Measurements from ENCODE around the gene NOCT.
"Not testable (repeated sequence)": the region's sequence is repeated elsewhere in the genome, so short reads cannot be mapped to it uniquely, and the experiment has no call there.

The NOCT gene

DNA sequence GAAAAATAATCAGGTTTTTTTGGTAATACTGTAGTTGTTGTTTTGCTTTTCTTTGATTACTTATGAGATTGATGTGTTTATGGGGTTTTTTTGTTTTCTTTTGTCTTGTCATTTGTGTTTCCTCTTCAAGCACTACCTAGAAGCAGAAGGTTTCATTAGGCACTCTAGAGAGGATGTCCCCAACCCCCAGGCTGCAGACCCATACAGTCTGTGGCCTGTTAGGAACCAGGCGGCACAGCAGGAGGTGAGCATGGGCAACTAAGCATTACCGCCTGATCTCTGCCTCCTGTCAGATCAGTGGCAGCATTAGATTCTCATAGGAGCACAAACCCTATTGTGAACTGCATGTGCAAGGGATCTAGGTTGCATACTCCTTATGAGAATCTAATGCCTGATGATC, 22.9 kb upstream of the NOCT start:
- H3K27ac Mint-ChIP-seq: no peak overlapping the region
- peaks cover 3% of the 10 kb centered on the region for H3K27me3 Mint-ChIP-seq
- ATAC-seq (ENCODE audit: low read depth) (peak; percentile 38), DNase-seq (ENCODE audit: low spot score in 2 of 2) (no peak)
- no peaks in the 10 kb centered on the region for H3K36me3 Mint-ChIP-seq
- H3K9me3 Mint-ChIP-seq: no peaks in the 10 kb centered on the region
- peaks cover 3% of the 10 kb centered on the region for H3K4me1 Mint-ChIP-seq
- H3K4me3 Mint-ChIP-seq: no peak overlapping the region

DNA sequence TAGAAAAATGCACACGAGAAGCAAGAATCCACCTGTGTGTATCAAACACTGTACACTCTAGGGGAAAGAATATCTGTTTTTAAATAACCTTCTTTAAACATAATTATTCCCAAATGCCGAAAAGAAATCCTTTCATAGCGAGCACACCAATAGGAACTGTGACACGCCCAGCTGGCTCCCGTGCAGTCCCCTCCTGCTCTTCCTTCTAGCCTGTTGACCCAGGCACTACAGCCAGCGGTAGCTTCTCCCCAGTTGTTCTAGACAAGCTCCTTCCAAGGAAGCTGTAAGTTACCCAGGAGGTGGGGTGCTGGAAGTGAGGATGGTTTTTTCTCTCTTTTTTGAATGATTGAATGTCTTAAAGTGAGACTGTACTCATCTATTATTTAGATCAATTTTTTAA, 19.5 kb upstream of the NOCT start:
- no peak for ATAC-seq (ENCODE audit: low read depth)
- Mint-ChIP-seq H3K4me1 (peaks cover 3% of the 10 kb centered on the region), H3K36me3 (no peaks in the 10 kb centered on the region), H3K27me3 (no peaks in the 10 kb centered on the region), H3K4me3 (no peak overlapping the region), H3K27ac (no peak overlapping the region), H3K9me3 (no peaks in the 10 kb centered on the region)
- DNase-seq (ENCODE audit: low spot score in 2 of 2): no peak

DNA sequence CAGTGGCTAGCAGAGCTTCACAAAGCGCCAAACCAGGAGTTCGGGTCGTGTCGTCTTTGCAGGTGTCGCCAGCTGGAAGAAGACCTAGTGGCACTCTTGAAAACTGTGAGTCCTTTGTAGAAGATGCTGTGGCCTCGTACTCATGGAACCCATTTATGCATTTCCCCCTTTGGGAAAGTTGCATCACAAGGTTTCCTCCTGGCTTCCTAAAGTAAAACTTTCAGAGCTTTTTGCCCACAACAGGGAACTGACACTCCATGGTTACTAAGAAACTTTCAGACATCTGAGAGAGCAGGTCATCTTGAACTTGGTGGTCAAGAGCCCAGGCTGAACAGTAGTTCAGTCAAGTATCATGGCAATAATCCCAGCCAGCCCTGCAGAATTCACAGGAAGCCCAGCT, 15.9 kb upstream of the NOCT start:
- H3K27me3 Mint-ChIP-seq: no peaks in the 10 kb centered on the region
- no peaks in the 10 kb centered on the region for H3K36me3 Mint-ChIP-seq
- H3K4me3 Mint-ChIP-seq: no peak overlapping the region
- H3K4me1 Mint-ChIP-seq: no peaks in the 10 kb centered on the region
- DNase-seq (ENCODE audit: low spot score in 2 of 2): no peak
- ATAC-seq (ENCODE audit: low read depth): no peak
- H3K27ac Mint-ChIP-seq: no peak overlapping the region
- no peaks in the 10 kb centered on the region for H3K9me3 Mint-ChIP-seq

DNA sequence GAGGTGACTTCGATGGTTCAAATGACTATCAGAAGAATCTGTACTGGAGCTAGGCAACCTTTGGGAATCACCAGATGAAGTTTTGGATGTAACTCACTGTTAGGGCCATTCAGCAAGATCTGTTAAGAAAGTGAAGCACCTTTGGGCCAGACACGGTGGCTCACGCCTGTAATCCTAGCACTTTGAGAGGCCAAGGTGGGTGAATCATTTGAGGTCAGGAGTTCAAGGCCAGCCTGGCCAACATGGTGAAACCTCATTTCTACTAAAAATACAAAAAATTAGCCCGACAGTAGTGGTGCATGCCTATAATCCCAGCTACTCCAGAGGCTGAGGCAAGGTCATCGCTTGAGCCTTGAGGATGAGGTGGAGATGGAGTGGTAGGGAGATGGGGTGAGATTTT, 15.4 kb upstream of the NOCT start:
- not testable (repeated sequence) for H3K9me3 Mint-ChIP-seq; H3K4me3 Mint-ChIP-seq; H3K27ac Mint-ChIP-seq; H3K4me1 Mint-ChIP-seq; ATAC-seq (ENCODE audit: low read depth); H3K36me3 Mint-ChIP-seq; H3K27me3 Mint-ChIP-seq; DNase-seq (ENCODE audit: low spot score in 2 of 2)

DNA sequence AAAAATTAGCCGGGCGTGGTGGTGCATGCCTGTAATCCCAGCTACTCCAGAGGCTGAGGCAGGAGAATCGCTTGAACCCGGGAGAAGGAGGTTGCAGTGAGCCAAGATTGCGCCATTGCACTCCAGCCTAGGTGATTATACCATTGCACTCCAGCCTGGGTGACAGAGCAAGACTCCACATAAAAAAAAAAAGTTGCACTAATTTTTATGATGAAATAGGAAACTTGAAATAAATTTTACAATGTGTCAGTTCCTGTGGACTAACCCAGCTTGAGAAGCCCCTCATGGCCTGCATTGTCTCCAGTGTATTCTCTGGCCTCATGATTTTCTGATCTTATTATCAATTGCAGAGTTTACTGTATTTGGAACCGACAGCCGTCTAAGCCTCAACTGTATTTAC, 14.2 kb upstream of the NOCT start:
- not testable (repeated sequence) for H3K4me3 Mint-ChIP-seq; DNase-seq (ENCODE audit: low spot score in 2 of 2); H3K36me3 Mint-ChIP-seq; ATAC-seq (ENCODE audit: low read depth); H3K27ac Mint-ChIP-seq; H3K9me3 Mint-ChIP-seq; H3K27me3 Mint-ChIP-seq; H3K4me1 Mint-ChIP-seq

DNA sequence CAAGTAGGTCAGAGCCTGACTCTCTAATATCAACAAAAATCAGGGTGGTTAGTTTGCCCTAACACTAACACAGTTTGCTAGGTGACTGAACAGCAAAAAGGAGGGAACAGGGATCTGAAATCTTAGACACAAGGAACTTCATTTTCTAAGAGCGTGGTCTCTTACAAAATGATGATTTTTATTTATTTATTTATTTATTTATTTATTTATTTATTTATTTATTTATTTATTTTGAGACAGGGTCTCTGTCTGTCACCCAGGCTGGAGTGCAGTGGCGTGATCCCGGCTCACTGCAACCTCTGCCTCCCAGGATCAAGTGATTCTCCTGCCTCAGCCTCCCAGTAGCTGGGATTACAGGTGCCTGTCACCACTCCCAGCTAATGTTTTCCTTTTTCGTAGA, 11.9 kb upstream of the NOCT start:
- not testable (repeated sequence) for H3K27ac Mint-ChIP-seq

DNA sequence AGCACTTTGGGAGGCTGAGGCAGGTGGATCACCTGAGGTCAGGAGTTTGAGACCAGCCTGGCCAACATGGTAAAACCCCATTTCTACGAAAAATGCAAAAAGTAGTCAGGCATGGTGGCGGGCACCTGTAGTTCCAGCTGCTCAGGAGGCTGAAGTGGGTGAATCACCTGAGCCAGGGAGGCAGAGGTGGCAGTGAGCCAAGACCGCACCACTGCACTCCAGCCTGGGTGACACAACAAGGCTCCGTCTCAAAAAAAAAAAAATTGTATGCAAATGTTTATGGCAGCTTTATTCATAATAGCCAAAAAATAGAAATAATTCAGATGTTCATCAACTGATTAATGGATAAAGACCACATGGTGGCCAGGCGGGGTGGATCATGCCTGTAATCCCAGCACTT, 9.8 kb upstream of the NOCT start:
- Mint-ChIP-seq H3K4me3 (no peak overlapping the region), H3K9me3 (peaks cover 1% of the 10 kb centered on the region), H3K4me1 (no peaks in the 10 kb centered on the region), H3K27me3 (no peaks in the 10 kb centered on the region), H3K36me3 (no peaks in the 10 kb centered on the region), H3K27ac (no peak overlapping the region)
- ATAC-seq (ENCODE audit: low read depth) (no peak), DNase-seq (ENCODE audit: low spot score in 2 of 2) (no peak)

More for the DNA sequence above, 11.9 kb upstream of the NOCT start:
- H3K4me3 Mint-ChIP-seq; H3K4me1 Mint-ChIP-seq; H3K9me3 Mint-ChIP-seq; DNase-seq (ENCODE audit: low spot score in 2 of 2); ATAC-seq (ENCODE audit: low read depth); H3K36me3 Mint-ChIP-seq; H3K27me3 Mint-ChIP-seq: not testable (repeated sequence)

DNA sequence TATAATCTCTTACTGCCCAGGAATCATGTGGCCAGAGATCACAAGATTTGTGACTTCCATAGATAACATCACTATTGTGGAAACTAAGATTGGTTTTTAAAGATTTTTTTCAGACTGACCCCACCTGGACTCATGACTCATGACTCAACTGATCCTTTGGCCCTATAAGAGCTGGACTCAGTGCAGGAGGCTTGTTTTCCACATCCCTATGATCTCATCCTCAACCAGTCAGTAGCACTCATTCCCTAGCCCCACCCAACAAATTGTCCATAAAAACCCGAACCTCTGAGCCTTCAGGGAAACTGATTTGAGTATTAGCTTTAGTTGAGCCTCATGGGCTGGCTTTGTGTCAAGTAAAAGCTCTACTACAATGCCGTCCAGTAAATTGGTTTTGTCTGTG, 7.9 kb upstream of the NOCT start:
- no peaks in the 10 kb centered on the region for H3K27me3 Mint-ChIP-seq
- H3K36me3 Mint-ChIP-seq: no peaks in the 10 kb centered on the region
- H3K4me3 Mint-ChIP-seq: no peak overlapping the region
- ATAC-seq (ENCODE audit: low read depth) (no peak), DNase-seq (ENCODE audit: low spot score in 2 of 2) (no peak)
- H3K27ac Mint-ChIP-seq: no peak overlapping the region
- H3K9me3 Mint-ChIP-seq: peaks cover 1% of the 10 kb centered on the region
- H3K4me1 Mint-ChIP-seq: no peaks in the 10 kb centered on the region

DNA sequence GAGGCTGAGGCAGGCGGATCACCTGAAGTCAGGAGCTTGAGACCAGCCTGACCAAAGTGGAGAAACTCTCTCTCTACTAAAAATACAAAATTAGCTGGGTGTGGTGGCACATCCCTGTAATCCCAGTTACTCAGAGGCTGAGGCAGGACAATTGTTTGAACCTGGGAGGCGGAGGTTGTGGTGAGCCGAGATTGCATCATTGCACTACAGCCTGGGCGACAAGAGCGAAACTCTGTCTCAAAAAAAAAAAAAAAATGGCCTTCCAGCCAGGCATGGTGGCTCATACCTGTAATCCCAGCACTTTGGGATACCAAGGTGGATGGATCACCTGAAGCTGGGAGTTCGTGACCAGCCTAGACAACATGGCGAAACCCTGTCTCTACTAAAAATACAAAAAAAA, 7.3 kb upstream of the NOCT start:
- not testable (repeated sequence) for H3K4me1 Mint-ChIP-seq; H3K27ac Mint-ChIP-seq; DNase-seq (ENCODE audit: low spot score in 2 of 2); H3K4me3 Mint-ChIP-seq; H3K36me3 Mint-ChIP-seq; H3K27me3 Mint-ChIP-seq; ATAC-seq (ENCODE audit: low read depth); H3K9me3 Mint-ChIP-seq

DNA sequence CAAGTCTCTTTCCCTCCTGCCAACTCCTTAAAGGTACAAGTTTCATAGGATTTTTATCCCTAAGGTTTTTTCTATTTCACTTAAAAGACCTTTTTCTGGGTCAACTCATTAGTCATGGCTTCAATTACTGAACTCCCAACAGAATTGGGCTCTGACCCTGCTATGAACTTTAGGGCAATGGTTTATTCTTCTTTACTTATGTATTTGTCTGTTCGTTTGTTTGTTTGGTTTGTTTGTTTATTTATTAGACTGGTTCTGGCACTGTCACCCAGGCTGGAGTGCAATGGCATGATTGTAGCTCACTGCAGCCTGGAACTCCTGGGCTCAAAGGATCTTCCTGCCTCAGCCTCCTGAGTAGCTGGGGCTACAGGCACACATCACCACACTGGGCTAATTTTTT, 5.9 kb upstream of the NOCT start:
- DNase-seq (ENCODE audit: low spot score in 2 of 2): no peak
- no peaks in the 10 kb centered on the region for H3K36me3 Mint-ChIP-seq
- ATAC-seq (ENCODE audit: low read depth): no peak
- H3K4me1 Mint-ChIP-seq: peaks cover 2% of the 10 kb centered on the region
- H3K27me3 Mint-ChIP-seq: no peaks in the 10 kb centered on the region
- H3K27ac Mint-ChIP-seq: no peak overlapping the region
- no peak overlapping the region for H3K4me3 Mint-ChIP-seq
- H3K9me3 Mint-ChIP-seq: peaks cover 1% of the 10 kb centered on the region

DNA sequence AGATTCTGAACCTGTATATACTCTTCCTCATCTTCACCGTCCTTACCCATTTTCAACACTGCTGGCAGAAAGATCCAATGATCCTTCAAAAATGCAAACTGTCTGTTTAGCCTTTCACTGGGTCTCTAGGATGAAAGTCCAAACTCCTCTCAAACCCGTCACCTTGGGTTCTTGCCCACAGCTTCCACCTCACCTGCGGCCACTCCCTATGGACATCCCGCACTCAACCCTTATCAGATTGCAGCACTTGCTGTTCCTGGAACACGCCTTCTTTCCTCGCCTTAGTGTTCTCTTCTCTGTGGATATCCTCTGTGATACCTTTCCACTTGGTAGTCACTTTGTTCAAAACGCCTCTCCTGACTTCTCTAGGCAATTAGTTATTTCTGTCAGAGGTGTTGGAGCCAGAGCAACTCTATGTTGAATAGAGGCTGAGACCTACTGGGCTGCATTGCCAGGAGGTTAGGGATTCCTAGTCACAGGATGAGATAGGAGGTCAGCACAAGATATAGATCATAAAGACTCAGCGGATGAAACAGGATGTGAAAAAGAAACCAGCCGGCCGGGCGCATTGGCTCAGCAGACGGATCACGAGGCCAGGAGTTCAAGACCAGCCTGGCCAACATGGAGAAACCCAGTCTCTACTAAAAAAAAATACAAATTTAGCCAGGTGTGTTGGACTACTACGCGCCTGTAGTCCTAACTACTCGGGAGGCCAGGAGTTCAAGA, 4.2 kb upstream of the NOCT start:
- ATAC-seq (ENCODE audit: low read depth): no peak
- no peak for DNase-seq (ENCODE audit: low spot score in 2 of 2)
- no peak overlapping the region for H3K4me3 Mint-ChIP-seq
- no peaks in the 10 kb centered on the region for H3K27me3 Mint-ChIP-seq
- H3K27ac Mint-ChIP-seq: no peak overlapping the region
- peaks cover 8% of the 10 kb centered on the region for H3K4me1 Mint-ChIP-seq
- H3K9me3 Mint-ChIP-seq: peaks cover 1% of the 10 kb centered on the region
- no peaks in the 10 kb centered on the region for H3K36me3 Mint-ChIP-seq

DNA sequence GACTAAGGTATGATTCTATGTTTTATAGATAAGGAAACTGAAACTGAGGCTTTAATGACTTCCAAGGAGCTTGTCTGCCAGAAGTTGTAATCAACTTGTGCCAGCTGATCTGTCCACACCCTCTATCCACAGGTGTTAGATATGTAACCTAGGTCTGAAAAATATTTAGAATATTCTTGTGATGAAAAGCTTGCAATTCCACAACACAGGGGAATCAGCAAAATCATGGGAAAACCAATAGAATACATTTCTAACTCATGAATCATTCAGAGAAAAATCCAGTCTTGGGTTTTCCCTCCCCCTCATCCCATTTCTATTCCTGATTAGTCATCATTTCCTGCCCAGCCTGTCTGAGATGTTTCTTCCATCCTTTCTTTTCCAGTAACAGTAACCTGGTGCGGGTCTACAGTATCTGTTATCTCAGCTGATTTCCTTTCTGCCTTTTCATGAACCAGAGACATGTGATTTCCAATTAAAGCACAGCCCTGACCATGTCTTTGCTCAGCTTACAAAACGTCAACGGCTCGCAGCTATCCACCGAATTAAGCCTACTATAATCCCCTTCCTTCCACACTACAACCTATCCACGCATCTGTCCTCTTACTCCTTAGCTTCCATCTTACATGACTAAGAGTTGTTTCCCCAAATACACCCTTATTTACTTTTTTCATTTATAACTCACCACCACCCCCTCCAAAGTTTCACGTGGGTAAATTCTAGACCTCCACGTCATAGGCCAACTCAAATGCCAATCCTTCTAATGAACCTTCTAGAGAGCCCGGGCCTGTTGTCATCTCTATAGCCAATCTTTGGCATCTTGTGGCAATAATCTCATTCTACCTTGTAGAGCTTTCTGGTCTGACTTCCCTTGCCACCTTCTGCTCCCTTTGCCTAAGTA, 961 bp upstream of the NOCT start:
- ATAC-seq (ENCODE audit: low read depth) (peak; percentile 11), DNase-seq (ENCODE audit: low spot score in 2 of 2) (no peak)
- Mint-ChIP-seq H3K27me3 (no peaks in the 10 kb centered on the region), H3K4me1 (peaks cover 12% of the 10 kb centered on the region), H3K9me3 (no peaks in the 10 kb centered on the region), H3K36me3 (peaks cover 1% of the 10 kb centered on the region), H3K27ac (peak overlapping the region; percentile 98), H3K4me3 (peak overlapping the region; percentile 81)

DNA sequence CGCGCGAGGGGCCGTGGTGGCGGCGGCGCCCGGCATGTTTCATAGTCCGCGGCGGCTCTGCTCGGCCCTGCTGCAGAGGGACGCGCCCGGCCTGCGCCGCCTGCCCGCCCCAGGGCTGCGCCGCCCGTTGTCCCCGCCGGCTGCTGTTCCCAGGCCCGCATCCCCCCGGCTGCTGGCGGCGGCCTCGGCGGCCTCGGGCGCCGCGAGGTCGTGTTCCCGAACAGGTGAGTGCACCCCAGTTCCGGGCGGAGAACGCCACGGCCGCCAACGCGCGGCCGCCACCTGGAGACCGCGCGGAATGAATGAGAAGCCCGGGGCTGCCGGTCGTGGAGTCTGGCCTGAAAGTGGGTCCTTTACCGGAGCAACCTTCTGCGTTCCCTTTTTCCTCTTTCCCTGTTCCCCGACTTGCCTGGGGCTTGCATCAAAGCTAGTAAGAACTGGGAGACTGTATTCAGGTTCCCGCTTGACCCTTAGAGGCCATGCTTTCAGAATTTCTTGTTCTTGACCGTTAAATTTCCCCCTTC, 429 bp downstream of the NOCT start:
- H3K4me1 Mint-ChIP-seq: peaks cover 15% of the 10 kb centered on the region
- H3K4me3 Mint-ChIP-seq: peak overlapping the region; percentile 82
- ATAC-seq (ENCODE audit: low read depth): peak; percentile 13

DNA sequence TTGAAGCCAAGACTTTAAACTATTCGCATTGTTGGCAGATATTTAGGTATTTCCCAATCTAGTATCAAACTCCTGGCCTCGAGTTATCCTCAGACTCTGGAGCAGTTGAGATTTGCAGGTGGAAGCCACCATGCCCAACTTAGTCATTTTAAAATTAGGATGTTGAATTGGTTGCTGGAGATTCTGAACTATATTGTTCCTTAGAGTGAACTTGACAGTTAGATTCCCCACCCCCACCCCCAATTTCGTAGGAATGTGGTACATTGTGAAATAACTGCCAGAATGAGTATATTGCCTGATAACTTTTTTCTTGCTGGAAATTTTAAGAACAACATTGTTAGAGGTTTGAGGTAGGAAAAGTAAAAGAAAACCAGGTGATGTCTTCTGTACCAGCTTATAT, 2.3 kb downstream of the NOCT start:
- ATAC-seq (ENCODE audit: low read depth): no peak
- no peak for DNase-seq (ENCODE audit: low spot score in 2 of 2)
- peaks cover 1% of the 10 kb centered on the region for H3K36me3 Mint-ChIP-seq
- H3K4me3 Mint-ChIP-seq: no peak overlapping the region
- peaks cover 17% of the 10 kb centered on the region for H3K4me1 Mint-ChIP-seq
- H3K27me3 Mint-ChIP-seq: no peaks in the 10 kb centered on the region
- H3K27ac Mint-ChIP-seq: no peak overlapping the region
- no peaks in the 10 kb centered on the region for H3K9me3 Mint-ChIP-seq

More for the DNA sequence above, 429 bp downstream of the NOCT start:
- Mint-ChIP-seq H3K27ac (peak overlapping the region; percentile 98), H3K27me3 (no peaks in the 10 kb centered on the region), H3K9me3 (no peaks in the 10 kb centered on the region), H3K36me3 (peaks cover 1% of the 10 kb centered on the region)
- DNase-seq (ENCODE audit: low spot score in 2 of 2): no peak

Measured in memory B cell (primary cell).